Measurements from ENCODE around the gene MIEF1. TPM values are rescaled to one million over a fixed set of nuclear protein-coding genes. Genes with fewer than 3 reads are reported as not detected.
"Not testable (repeated sequence)": the region's sequence is repeated elsewhere in the genome, so short reads cannot be mapped to it uniquely, and the experiment has no call there.

MIEF1 gene
- total RNA-seq, 1 donor from 2014 or later = 29.2 TPM

DNA sequence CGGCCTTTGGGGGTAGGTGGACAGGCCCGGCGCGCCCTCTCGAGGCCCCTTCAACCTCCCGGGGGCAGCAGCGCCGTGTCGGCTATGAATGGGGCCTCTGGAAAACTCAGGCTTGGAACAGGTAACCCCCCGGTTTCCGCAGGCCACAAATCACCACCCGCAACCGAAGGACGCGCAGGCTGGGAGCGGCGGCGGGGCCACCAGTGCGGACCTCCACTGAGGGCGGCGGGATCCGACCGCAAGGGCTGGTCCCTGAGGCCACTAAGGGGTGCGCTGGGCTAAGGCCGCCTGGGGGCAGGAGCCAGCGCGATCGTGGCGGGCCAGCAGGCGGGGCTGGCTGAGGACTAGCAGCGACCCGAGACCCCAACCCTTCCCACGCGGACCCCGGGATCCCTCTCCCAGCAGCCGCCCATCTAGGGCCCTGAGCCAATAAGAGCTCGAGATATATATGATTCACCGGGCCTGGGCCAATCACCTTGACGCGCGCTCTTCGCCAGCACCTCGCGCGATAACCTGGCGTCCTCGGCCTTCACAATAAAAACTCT lies 17.7 kb downstream of the MIEF1 start:
- H3K27me3 Mint-ChIP-seq (ENCODE audit: unreplicated experiment) = peaks cover 15% of the 10 kb centered on the region
- DNase-seq (ENCODE audit: low spot score) = peak; percentile 93
- H3K27ac Mint-ChIP-seq (ENCODE audit: unreplicated experiment) = peak overlapping the region; percentile 100
- H3K4me1 Mint-ChIP-seq (ENCODE audit: unreplicated experiment) = peaks cover 44% of the 10 kb centered on the region
- H3K4me3 Mint-ChIP-seq (ENCODE audit: unreplicated experiment) = peak overlapping the region; percentile 96
- TF ChIP-seq, protein P1, sequence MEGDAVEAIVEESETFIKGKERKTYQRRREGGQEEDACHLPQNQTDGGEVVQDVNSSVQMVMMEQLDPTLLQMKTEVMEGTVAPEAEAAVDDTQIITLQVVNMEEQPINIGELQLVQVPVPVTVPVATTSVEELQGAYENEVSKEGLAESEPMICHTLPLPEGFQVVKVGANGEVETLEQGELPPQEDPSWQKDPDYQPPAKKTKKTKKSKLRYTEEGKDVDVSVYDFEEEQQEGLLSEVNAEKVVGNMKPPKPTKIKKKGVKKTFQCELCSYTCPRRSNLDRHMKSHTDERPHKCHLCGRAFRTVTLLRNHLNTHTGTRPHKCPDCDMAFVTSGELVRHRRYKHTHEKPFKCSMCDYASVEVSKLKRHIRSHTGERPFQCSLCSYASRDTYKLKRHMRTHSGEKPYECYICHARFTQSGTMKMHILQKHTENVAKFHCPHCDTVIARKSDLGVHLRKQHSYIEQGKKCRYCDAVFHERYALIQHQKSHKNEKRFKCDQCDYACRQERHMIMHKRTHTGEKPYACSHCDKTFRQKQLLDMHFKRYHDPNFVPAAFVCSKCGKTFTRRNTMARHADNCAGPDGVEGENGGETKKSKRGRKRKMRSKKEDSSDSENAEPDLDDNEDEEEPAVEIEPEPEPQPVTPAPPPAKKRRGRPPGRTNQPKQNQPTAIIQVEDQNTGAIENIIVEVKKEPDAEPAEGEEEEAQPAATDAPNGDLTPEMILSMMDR (IDR thresholded peaks at IDR 0.05; ENCODE audit: unreplicated experiment) = no peak
- no peaks in the 10 kb centered on the region for H3K9me3 Mint-ChIP-seq (ENCODE audit: unreplicated experiment)
- H3K36me3 Mint-ChIP-seq (ENCODE audit: low read depth, unreplicated experiment) = peaks cover 42% of the 10 kb centered on the region

DNA sequence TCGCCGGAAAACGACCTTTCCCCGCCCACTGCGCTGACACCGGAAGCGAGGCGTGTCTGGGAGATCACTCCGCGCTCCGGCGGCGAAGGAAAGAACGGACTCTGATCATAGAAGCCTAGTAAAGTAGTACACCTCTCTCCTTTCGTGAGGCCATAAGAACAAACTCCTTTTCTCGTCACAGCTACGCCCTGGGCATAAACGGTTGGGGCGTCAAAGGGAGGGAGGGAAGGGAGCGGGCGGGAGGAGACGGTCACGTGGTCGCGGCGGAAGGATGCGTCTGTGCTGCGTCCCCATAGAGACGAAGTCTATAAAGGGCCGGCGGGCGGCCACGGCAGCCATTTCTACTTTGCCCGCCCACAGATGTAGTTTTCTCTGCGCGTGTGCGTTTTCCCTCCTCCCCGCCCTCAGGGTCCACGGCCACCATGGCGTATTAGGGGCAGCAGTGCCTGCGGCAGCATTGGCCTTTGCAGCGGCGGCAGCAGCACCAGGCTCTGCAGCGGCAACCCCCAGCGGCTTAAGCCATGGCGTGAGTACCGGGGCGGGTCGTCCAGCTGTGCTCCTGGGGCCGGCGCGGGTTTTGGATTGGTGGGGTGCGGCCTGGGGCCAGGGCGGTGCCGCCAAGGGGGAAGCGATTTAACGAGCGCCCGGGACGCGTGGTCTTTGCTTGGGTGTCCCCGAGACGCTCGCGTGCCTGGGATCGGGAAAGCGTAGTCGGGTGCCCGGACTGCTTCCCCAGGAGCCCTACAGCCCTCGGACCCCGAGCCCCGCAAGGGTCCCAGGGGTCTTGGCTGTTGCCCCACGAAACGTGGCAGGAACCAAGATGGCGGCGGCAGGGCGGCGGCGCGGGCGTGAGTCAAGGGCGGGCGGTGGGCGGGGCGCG lies 18.4 kb downstream of the MIEF1 start, which contains the start of gene ATF4:
TSS of gene ATF4 (plus strand) at position 337 of the 880 bp plus-strand sequence. CDS start 884 bp downstream, outside the sequence.
- Mint-ChIP-seq H3K27me3 (ENCODE audit: unreplicated experiment) (peaks cover 15% of the 10 kb centered on the region), H3K4me3 (ENCODE audit: unreplicated experiment) (peak within 1 kb of the TSS; percentile 96), H3K27ac (ENCODE audit: unreplicated experiment) (peak within 1 kb of the TSS; percentile 100), H3K36me3 (ENCODE audit: low read depth, unreplicated experiment) (peaks cover 43% of the 10 kb centered on the region), H3K9me3 (ENCODE audit: unreplicated experiment) (no peaks in the 10 kb centered on the region), H3K4me1 (ENCODE audit: unreplicated experiment) (peaks cover 51% of the 10 kb centered on the region)
- DNase-seq (ENCODE audit: low spot score) = peak; percentile 81
- TF ChIP-seq, protein P1 (IDR thresholded peaks at IDR 0.05; ENCODE audit: unreplicated experiment) = no peak

DNA sequence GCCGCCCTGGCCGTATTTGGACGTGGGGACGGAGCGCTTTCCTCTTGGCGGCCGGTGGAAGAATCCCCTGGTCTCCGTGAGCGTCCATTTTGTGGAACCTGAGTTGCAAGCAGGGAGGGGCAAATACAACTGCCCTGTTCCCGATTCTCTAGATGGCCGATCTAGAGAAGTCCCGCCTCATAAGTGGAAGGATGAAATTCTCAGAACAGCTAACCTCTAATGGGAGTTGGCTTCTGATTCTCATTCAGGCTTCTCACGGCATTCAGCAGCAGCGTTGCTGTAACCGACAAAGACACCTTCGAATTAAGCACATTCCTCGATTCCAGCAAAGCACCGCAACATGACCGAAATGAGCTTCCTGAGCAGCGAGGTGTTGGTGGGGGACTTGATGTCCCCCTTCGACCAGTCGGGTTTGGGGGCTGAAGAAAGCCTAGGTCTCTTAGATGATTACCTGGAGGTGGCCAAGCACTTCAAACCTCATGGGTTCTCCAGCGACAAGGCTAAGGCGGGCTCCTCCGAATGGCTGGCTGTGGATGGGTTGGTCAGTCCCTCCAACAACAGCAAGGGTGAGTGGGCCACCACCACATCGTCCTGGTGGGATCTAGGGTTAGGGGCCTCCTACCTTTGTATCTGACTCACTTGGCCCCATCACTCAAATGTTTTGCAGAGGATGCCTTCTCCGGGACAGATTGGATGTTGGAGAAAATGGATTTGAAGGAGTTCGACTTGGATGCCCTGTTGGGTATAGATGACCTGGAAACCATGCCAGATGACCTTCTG lies 19.2 kb downstream of the MIEF1 start:
- H3K27ac Mint-ChIP-seq (ENCODE audit: unreplicated experiment) = peak overlapping the region; percentile 100
- DNase-seq (ENCODE audit: low spot score) = not testable (repeated sequence)
- peaks cover 37% of the 10 kb centered on the region for H3K36me3 Mint-ChIP-seq (ENCODE audit: low read depth, unreplicated experiment)

DNA sequence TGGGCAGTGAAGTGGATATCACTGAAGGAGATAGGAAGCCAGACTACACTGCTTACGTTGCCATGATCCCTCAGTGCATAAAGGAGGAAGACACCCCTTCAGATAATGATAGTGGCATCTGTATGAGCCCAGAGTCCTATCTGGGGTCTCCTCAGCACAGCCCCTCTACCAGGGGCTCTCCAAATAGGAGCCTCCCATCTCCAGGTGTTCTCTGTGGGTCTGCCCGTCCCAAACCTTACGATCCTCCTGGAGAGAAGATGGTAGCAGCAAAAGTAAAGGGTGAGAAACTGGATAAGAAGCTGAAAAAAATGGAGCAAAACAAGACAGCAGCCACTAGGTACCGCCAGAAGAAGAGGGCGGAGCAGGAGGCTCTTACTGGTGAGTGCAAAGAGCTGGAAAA lies 20.0 kb downstream of the MIEF1 start:
- DNase-seq (ENCODE audit: low spot score); H3K9me3 Mint-ChIP-seq (ENCODE audit: unreplicated experiment): not testable (repeated sequence)
- peaks cover 15% of the 10 kb centered on the region for H3K27me3 Mint-ChIP-seq (ENCODE audit: unreplicated experiment)
- H3K27ac Mint-ChIP-seq (ENCODE audit: unreplicated experiment) = peak overlapping the region; percentile 78
- H3K4me1 Mint-ChIP-seq (ENCODE audit: unreplicated experiment) = peaks cover 57% of the 10 kb centered on the region
- peak overlapping the region; percentile 96 for H3K4me3 Mint-ChIP-seq (ENCODE audit: unreplicated experiment)
- H3K36me3 Mint-ChIP-seq (ENCODE audit: low read depth, unreplicated experiment) = peaks cover 37% of the 10 kb centered on the region

More for the DNA sequence above, 19.2 kb downstream of the MIEF1 start:
- peaks cover 57% of the 10 kb centered on the region for H3K4me1 Mint-ChIP-seq (ENCODE audit: unreplicated experiment)
- H3K4me3 Mint-ChIP-seq (ENCODE audit: unreplicated experiment) = peak overlapping the region; percentile 96
- H3K27me3 Mint-ChIP-seq (ENCODE audit: unreplicated experiment) = peaks cover 15% of the 10 kb centered on the region
- not testable (repeated sequence) for H3K9me3 Mint-ChIP-seq (ENCODE audit: unreplicated experiment)

DNA sequence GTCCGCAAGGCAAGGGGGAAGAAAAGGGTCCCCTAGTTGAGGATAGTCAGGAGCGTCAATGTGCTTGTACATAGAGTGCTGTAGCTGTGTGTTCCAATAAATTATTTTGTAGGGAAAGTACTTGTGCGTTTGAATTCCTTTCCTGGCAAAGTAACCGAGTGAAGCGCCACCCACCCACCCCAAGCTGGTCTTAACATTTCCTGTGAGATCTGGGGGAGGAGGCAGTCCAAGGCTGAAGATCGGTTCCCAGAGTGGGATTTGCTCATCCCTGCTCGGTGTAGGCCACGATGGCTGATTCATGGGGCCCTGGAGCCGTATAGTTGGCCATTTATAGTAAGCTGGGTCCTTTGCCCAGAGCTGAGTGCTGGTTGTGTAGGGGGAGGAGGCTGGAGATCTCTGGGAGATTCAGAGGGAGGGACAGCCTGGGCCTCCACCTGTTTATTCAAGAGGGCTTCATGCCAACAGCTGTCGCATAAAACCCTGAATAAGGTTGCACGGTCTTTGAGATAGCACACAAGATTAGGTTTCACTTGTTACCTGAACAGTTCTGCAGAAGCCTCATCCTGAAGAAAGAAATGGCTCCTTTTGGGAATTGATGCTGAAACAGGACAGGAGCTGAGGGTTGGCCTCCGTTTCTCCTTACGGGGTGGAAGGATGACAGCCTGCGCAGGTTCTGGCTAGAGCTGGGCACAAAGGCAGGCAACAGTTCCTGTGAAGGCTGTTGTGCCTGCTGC lies 20.6 kb downstream of the MIEF1 start:
- TF ChIP-seq, protein P1 (IDR thresholded peaks at IDR 0.05; ENCODE audit: unreplicated experiment) = no peak
- H3K36me3 Mint-ChIP-seq (ENCODE audit: low read depth, unreplicated experiment) = peaks cover 37% of the 10 kb centered on the region
- no peak for DNase-seq (ENCODE audit: low spot score)
- H3K27ac Mint-ChIP-seq (ENCODE audit: unreplicated experiment) = peak overlapping the region; percentile 78
- H3K27me3 Mint-ChIP-seq (ENCODE audit: unreplicated experiment) = peaks cover 15% of the 10 kb centered on the region
- peaks cover 60% of the 10 kb centered on the region for H3K4me1 Mint-ChIP-seq (ENCODE audit: unreplicated experiment)
- H3K4me3 Mint-ChIP-seq (ENCODE audit: unreplicated experiment) = peak overlapping the region; percentile 96
- no peaks in the 10 kb centered on the region for H3K9me3 Mint-ChIP-seq (ENCODE audit: unreplicated experiment)
